Astrocyte of the cerebellum (primary cell): ENCODE data around the gene GMPR.
"Not testable (repeated sequence)": the region's sequence is repeated elsewhere in the genome, so short reads cannot be mapped to it uniquely, and the experiment has no call there.

Experiments
- DNase-seq: peaks from one replicate; pipeline ENCODE4 v3.0.0-alpha.2; 2011; ENCODE audit warnings: low read depth
- H3K4me3 ChIP-seq: 2 replicates; pipeline ENCODE4 v1.5.1; 2011; ENCODE audit warnings: mild to moderate bottlenecking, low read depth, low read length, moderate library complexity
- in situ Hi-C: cut with HindIII; loops from 2 replicates; pipeline ENCODE4 v1.10.0; 2017; ENCODE audit warnings: low sequenced_read_pairs
- TF ChIP-seq, protein P1 (sequence below): IDR thresholded peaks from 2 replicates; pipeline ENCODE4 v1.5.1; 2012; ENCODE audit warnings: low read length, low read depth, moderate library complexity, mild to moderate bottlenecking; ENCODE audit errors: missing control alignments

Gene GMPR

DNA sequence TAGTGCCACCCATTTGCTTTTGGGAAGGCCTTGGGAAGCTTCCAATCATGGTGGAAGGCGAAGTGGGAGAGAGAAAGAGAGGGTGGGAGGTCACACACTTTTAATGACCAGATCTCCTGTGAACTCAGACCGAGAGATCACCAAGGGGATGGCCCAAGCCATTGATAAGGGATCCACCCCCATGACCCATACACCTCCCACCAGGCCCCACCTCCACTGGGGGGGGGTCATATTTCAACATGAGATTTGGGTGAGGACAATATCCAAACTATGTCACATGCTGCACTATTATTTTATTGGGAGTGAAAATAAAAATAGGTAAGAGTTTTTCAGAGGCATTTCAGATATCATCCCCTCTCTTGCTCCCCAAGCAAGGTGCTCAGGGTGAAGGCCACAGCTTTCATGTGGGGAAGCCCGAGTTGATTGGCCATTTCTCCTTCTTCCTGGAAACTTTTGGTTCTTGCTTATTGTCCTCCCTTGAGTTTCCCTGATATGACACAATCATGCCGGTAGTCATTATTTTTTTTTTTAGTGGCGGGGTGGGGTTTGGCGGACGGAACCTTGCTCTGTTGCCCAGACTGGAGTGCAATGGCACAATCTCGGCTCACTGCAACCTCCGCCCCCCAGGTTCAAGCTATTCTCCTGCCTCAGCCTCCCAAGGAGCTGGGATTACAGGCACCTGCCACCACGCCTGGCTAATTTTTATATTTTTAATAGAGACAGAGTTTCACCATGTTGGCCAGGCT lies 15.2 kb downstream of the GMPR start:
- no peak overlapping the region for H3K4me3 ChIP-seq
- in situ Hi-C loops = no loop called here
- no peak for DNase-seq
- TF ChIP-seq, protein P1, sequence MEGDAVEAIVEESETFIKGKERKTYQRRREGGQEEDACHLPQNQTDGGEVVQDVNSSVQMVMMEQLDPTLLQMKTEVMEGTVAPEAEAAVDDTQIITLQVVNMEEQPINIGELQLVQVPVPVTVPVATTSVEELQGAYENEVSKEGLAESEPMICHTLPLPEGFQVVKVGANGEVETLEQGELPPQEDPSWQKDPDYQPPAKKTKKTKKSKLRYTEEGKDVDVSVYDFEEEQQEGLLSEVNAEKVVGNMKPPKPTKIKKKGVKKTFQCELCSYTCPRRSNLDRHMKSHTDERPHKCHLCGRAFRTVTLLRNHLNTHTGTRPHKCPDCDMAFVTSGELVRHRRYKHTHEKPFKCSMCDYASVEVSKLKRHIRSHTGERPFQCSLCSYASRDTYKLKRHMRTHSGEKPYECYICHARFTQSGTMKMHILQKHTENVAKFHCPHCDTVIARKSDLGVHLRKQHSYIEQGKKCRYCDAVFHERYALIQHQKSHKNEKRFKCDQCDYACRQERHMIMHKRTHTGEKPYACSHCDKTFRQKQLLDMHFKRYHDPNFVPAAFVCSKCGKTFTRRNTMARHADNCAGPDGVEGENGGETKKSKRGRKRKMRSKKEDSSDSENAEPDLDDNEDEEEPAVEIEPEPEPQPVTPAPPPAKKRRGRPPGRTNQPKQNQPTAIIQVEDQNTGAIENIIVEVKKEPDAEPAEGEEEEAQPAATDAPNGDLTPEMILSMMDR = no peak

DNA sequence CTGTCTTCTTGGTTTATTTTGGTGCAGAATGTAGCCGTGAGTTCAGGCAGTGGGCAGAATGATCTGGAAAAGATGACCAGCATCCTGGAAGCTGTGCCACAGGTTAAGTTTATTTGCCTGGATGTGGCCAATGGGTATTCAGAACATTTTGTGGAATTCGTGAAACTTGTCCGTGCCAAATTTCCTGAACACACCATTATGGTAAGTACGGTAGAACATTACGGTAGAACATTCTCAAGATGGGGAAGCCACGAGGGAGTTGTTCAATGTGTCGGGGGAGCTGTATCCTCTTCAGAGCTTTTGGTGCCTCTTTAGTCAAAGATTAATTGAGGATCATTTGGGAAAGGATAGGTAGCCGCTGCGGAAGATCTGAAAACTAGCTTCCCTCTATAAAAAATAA lies 16.1 kb downstream of the GMPR start:
- DNase-seq = no peak
- in situ Hi-C loops = no loop called here
- H3K4me3 ChIP-seq = no peak overlapping the region
- TF ChIP-seq, protein P1 = no peak

DNA sequence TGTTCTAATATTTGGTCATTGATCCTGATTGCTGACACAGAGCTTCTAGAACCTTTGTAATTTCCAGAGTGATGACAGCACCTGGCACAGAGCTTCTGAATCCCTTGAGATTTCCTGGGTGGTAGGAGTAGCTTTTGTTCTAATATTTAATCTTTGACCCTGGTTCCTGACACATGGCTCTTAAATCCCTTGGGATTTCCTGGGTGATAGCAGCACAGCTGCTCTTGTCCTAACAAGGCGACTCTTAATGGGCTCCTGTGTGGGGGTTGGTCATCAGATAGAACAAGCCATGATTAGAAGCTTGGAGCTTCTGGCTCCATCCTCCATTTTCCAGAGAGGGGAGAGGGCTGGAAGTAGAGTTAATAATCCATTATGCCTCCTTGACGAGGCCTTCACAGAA lies 18.4 kb downstream of the GMPR start:
- no peak for DNase-seq
- no peak overlapping the region for H3K4me3 ChIP-seq
- TF ChIP-seq, protein P1 = no peak
- in situ Hi-C loops = no loop called here

DNA sequence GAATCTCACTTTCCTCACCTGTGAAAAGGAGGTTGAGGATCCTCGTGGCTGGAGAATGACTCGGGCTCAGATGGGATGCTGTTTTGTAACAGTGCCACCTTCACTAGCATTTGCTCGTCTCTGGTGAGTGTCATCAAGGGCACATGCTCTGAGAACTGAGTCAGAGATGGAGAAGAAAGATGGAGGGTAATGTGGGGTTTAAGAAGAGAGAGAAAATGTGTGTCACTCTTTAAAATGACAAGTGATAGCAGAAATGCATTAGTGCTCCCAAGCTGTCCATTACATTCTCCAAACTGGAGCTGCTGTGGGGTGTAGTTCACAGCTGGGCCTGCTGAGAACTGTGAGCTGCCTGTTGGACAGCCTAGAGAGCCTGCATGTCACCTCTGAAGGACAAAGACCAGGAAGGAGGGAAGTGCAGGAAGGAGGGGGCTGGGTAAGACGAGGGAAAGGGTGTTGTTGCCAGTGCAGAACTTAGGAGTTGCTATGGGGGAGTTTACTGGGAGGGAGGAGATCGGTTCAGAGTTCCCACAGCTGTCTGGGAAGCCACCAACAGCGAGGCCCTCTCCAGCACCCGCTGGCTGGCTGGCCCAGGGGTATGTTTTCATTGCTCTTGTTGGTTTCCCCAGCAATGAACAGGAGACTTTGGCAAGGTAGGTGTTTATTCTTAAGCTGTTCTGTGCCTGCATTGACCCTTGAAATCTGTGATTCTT lies 19.8 kb downstream of the GMPR start:
- in situ Hi-C loops = no loop called here
- no peak overlapping the region for H3K4me3 ChIP-seq
- peak; percentile 83 for DNase-seq
- TF ChIP-seq, protein P1 = no peak

DNA sequence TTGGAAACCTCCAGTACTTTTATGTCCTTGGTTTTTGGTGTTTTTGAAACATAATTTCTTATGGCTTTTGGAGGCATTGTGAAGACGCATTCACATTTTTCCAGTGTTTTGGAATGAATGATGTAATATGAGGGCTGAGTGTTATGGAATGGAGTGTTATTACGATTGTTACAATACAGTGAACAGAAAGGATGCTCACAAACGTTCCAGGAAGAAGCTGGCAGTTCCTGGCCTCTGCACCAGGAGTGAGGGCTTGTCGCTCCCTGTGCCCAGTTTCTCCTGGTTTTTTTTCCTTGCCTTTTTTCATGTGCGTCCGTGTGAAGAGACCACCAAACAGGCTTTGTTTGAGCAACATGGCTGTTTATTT lies 20.3 kb downstream of the GMPR start:
- no peak overlapping the region for H3K4me3 ChIP-seq
- in situ Hi-C loops = no loop called here
- no peak for DNase-seq
- TF ChIP-seq, protein P1 = no peak

DNA sequence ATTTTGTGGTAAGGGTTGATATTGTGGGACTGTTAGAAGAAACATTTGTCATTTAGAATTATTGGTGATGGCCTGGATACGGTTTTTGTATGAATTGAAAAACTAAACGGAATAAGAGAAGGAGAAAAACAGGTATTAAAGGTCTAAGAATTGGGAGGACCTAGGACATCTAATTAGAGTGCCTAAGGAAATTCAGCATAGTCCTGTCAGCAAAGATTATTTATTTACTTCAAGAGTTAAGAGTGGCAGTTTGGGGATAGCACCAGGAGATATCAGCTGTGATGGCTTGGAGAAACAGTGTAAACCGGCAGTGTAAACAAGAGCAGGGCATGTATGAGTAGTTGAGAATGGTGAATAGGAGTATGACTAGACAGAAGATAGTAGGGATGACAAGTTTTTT lies 21.2 kb downstream of the GMPR start:
- DNase-seq, H3K4me3 ChIP-seq, in situ Hi-C loops: not testable (repeated sequence)

DNA sequence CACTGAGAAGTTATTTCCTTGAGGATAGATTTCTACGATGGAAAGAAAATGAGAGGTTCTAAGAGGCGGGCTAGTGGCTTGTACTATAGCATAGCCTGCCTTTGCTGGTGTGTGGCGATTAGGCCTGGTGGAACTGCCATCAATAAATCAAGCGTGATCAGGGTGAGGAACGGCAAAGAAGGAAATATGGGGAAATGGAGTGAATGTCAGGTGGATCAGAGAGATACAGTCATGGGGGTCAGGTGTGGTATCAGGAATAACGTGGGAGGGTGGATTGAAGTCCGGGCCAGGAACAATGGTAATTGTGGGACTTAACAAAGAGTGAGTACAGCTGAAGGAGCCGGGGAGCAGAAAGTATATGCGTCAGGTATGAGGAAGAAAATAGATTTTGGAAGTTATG lies 22.2 kb downstream of the GMPR start:
- DNase-seq, in situ Hi-C loops, H3K4me3 ChIP-seq: not testable (repeated sequence)

DNA sequence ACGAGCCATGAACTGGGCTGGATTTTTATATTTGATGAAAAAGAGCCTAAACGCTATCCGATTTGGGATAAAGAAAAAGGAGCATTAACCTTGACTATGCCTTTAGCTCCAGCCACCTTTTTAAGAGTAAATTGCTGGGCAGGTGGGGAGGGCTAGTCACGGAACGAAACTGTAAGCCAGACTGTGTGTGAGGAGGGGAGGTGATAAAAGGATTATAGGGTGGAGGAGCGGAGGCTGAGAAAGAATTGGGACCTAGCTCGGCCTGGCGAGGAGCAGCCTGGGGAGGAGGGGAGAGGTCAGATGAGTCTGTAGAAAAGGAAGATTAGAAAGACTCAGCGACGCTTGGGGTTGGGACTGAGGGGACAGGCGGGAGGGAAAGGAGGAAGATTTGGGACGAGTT lies 24.4 kb downstream of the GMPR start:
- in situ Hi-C loops, H3K4me3 ChIP-seq, DNase-seq: not testable (repeated sequence)

DNA sequence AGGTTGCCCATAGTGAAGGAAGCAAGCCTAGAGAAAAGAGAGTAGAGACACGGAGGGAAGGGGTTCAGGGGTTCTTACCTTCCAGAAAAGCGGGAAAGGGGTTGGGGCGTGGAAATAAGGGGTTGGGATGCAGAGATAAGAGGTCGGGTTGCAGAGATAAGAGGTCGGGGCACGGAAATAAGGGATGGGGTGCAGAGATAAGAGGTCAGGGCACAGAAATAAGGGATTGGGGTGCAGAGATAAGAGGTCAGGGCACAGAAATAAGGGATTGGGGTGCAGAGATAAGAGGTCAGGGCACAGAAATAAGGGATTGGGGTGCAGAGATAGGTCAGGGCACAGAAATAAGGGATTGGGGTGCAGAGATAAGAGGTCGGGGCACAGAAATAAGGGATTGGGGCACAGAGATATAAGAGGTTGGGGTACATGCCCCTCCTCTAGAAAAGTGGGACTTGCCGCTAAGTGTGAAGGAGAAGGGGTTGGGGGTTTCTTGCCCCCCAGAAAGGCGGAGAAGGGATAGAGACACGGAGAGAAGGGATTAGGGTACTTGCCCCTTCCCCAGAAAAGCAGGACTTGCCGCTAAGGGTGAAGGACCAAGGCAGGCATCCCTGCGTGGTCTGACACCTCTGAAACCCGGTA lies 25.2 kb downstream of the GMPR start:
- H3K4me3 ChIP-seq, in situ Hi-C loops: not testable (repeated sequence)

More for the DNA sequence above, 25.2 kb downstream of the GMPR start:
- DNase-seq = not testable (repeated sequence)
